Measurements from ENCODE around the gene CACNG7.

Gene CACNG7

DNA sequence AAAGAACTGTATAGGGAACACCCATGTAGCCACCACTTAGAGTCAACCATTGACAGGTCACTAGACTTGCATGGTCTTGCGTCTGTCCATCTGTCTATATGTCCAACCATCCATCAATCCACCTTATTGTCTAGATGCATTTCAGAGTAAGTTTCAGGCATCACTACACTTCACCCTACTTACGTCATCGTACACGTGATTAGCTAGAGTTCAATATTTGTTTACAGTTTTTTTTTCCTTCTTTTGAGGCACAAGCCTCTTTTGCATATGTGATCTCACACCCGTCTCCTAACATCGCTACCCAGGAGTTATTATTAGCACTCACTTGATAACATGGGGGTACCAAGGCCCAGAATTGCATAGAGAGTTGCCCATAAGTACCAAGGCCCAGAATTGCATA is 6.9 kb downstream of the CACNG7 start:
- no peak overlapping the region for H3K4me3 ChIP-seq
- H3K9me3 ChIP-seq = no peaks in the 10 kb centered on the region
- intact Hi-C loops (cut with DNase I; ENCODE audit: low total_unique reads) = no loop called here
- TF ChIP-seq, protein P1, sequence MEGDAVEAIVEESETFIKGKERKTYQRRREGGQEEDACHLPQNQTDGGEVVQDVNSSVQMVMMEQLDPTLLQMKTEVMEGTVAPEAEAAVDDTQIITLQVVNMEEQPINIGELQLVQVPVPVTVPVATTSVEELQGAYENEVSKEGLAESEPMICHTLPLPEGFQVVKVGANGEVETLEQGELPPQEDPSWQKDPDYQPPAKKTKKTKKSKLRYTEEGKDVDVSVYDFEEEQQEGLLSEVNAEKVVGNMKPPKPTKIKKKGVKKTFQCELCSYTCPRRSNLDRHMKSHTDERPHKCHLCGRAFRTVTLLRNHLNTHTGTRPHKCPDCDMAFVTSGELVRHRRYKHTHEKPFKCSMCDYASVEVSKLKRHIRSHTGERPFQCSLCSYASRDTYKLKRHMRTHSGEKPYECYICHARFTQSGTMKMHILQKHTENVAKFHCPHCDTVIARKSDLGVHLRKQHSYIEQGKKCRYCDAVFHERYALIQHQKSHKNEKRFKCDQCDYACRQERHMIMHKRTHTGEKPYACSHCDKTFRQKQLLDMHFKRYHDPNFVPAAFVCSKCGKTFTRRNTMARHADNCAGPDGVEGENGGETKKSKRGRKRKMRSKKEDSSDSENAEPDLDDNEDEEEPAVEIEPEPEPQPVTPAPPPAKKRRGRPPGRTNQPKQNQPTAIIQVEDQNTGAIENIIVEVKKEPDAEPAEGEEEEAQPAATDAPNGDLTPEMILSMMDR (IDR thresholded peaks at IDR 0.05) = no peak
- H3K36me3 ChIP-seq = no peaks in the 10 kb centered on the region
- H3K27ac ChIP-seq = no peak overlapping the region
- no peak for DNase-seq
- peaks cover 0 to 40% of the 10 kb centered on the region in 2 donors for H3K27me3 ChIP-seq
- H3K4me1 ChIP-seq = no peaks in the 10 kb centered on the region

GRCh38 chr19:53917356-53917755 is 8.3 kb downstream of the CACNG7 start:
- DNase-seq = no peak
- Histone ChIP-seq H3K27me3 (peaks cover 0 to 26% of the 10 kb centered on the region in 2 donors), H3K4me1 (no peaks in the 10 kb centered on the region), H3K27ac (no peak overlapping the region), H3K4me3 (no peak overlapping the region), H3K9me3 (no peaks in the 10 kb centered on the region), H3K36me3 (no peaks in the 10 kb centered on the region)
- TF ChIP-seq, protein P1 (IDR thresholded peaks at IDR 0.05) = no peak
- intact Hi-C loops (cut with DNase I; ENCODE audit: low total_unique reads) = no loop called here

GRCh38 chr19:53927739-53928138 is 18.7 kb downstream of the CACNG7 start:
- no peaks in the 10 kb centered on the region for H3K4me1 ChIP-seq
- intact Hi-C loops (cut with DNase I; ENCODE audit: low total_unique reads) = no loop called here
- no peaks in the 10 kb centered on the region for H3K27me3 ChIP-seq

DNA sequence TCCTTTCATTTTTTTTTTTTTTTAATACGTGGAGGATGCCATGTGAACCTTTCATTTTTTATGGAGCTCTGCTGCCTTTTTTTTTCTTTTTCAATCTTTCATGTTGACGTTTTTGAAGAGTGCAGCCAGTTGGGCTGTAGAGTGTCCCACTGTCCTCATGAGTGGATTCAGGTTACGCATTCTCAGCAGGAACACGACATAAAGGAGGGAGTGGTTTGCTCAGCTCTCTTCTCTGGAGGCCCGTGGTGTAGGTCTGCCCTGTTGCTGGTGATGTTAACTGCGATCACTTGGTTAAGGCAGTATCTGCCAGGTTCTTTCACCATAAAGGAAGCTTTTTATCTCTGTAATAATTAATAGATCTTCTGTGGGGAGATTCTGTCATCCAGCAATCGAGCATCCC is 27.0 kb downstream of the CACNG7 start:
- TF ChIP-seq, protein P1 (IDR thresholded peaks at IDR 0.05) = no peak
- Histone ChIP-seq H3K9me3 (no peaks in the 10 kb centered on the region), H3K27me3 (peaks cover 0 to 14% of the 10 kb centered on the region in 2 donors), H3K4me1 (no peaks in the 10 kb centered on the region), H3K36me3 (no peaks in the 10 kb centered on the region), H3K4me3 (no peak overlapping the region), H3K27ac (no peak overlapping the region)
- intact Hi-C loops (cut with DNase I; ENCODE audit: low total_unique reads) = no loop called here
- DNase-seq = no peak

More at GRCh38 chr19:53927739-53928138, 18.7 kb downstream of the CACNG7 start:
- no peaks in the 10 kb centered on the region for H3K36me3 ChIP-seq
- no peak overlapping the region for H3K4me3 ChIP-seq
- no peak overlapping the region for H3K27ac ChIP-seq
- TF ChIP-seq, protein P1 (IDR thresholded peaks at IDR 0.05) = no peak
- no peaks in the 10 kb centered on the region for H3K9me3 ChIP-seq
- DNase-seq = no peak

GRCh38 chr19:53942001-53942786 is 33.1 kb downstream of the CACNG7 start:
- Histone ChIP-seq H3K27ac (no peak overlapping the region), H3K4me1 (no peaks in the 10 kb centered on the region), H3K36me3 (no peaks in the 10 kb centered on the region), H3K4me3 (no peak overlapping the region), H3K27me3 (peaks cover 0 to 49% of the 10 kb centered on the region in 2 donors), H3K9me3 (no peaks in the 10 kb centered on the region)
- TF ChIP-seq, protein P1 (IDR thresholded peaks at IDR 0.05) = no peak
- DNase-seq = no peak
- intact Hi-C loops (cut with DNase I; ENCODE audit: low total_unique reads) = no loop called here

All from tibial artery (tissue), 4 donors.